HCT116 (cell line): Measurements from ENCODE around the gene MOV10L1. TPM values are rescaled to one million over a fixed set of nuclear protein-coding genes. Genes with fewer than 3 reads are reported as not detected.

Source experiments
- ATAC-seq: fragments of 200-7000 bp; cut with Tn5 transposase; 2 replicates; pipeline ENCODE4 v1.9.1; 2020; ENCODE audit warnings: mild to moderate bottlenecking, moderate library complexity
- BruUV-seq: library from RNA; stranded (reverse); fragments of 400-500 nt; replicated peaks from 2 replicates; lab custom pipeline; 2021; lab: Mats Ljungman, UMichigan
- CTCF ChIA-PET: fragments of 300-600 bp; sonication (Branson Sonifier 250); formaldehyde crosslinking; loops from one replicate; lab custom pipeline; 2021; ENCODE audit warnings: antibody characterized with exemption; lab: Charles Lee
- POLR2A ChIA-PET: fragments of 300-600, 350-600 bp; sonication (Branson Sonifier 250); formaldehyde crosslinking; loops from one replicate; lab custom pipeline; 2021; ENCODE audit warnings: antibody characterized with exemption; lab: Charles Lee
- RAD21 ChIA-PET, 2 experiments: fragments of 300-600 bp; sonication (Branson Sonifier 250); formaldehyde crosslinking; loops; one replicate each; lab custom pipeline; 2023; ENCODE audit warnings: low total read pairs in 2 of 2; ENCODE audit not compliant: uncharacterized antibody in 2 of 2, unreplicated experiment in 2 of 2, low non-redundant PET in 1 of 2; lab: Charles Lee
- DNase-seq: peaks from one replicate; pipeline ENCODE4 v3.0.0-alpha.2; 2010; ENCODE audit warnings: low read depth, low spot score
- H2AFZ ChIP-seq: fragments of 200-600 bp; shearing (Covaris generic), sonication (generic); 2 replicates; pipeline ENCODE4 v1.6.1; 2017; ENCODE audit warnings: low read depth, mixed run types, mixed read lengths, antibody characterized with exemption, low read length; ENCODE audit not compliant: poor library complexity, severe bottlenecking
- H3K27ac ChIP-seq: 2 replicates; pipeline ENCODE4 v1.5.1; 2012; ENCODE audit warnings: low read depth, low read length
- H3K27me3 ChIP-seq: fragments of 200-600 bp; sonication (generic); 2 replicates; pipeline ENCODE4 v1.6.1; 2016; ENCODE audit warnings: mixed run types, low read length, mixed read lengths; ENCODE audit not compliant: insufficient read depth
- H3K36me3 ChIP-seq, 2 experiments: fragments of 200-500 bp in 1 of 2; fragments of 200-600 bp in 1 of 2; sonication (Bioruptor generic) in 1 of 2; sonication (generic) in 1 of 2; 2 replicates each; pipeline versions ENCODE4 v1.5.1 to v1.6.1; 2014 to 2016; ENCODE audit warnings: low read length in 2 of 2, inconsistent platforms in 1 of 2, mixed read lengths in 1 of 2, mixed run types in 1 of 2; ENCODE audit not compliant: insufficient read depth in 2 of 2, control insufficient read depth in 1 of 2
- H3K4me1 ChIP-seq, 2 experiments: fragments of 200-600 bp in 1 of 2; sonication (generic) in 1 of 2; 2 replicates each; pipeline versions ENCODE4 v1.5.1 to v1.6.1; 2012 to 2017; ENCODE audit warnings: low read length in 2 of 2, inconsistent platforms in 1 of 2, mild to moderate bottlenecking in 1 of 2, mixed read lengths in 1 of 2, mixed run types in 1 of 2, moderate library complexity in 1 of 2; ENCODE audit not compliant: insufficient read depth in 2 of 2, control insufficient read depth in 1 of 2
- H3K4me2 ChIP-seq: fragments of 200-600 bp; sonication (generic); 2 replicates; pipeline ENCODE4 v1.6.1; 2017; ENCODE audit warnings: mixed run types, low read length, mixed read lengths
- H3K4me3 ChIP-seq, 2 experiments: fragments of 200-600 bp in 1 of 2; sonication (generic) in 1 of 2; replicated peaks in 1 of 2; 2 replicates each; pipeline ENCODE4 v1.5.1; 2011 to 2016; ENCODE audit warnings: low read length in 2 of 2, control low read depth in 1 of 2, low read depth in 1 of 2, mild to moderate bottlenecking in 1 of 2, mixed read lengths in 1 of 2, mixed run types in 1 of 2
- H3K79me2 ChIP-seq: fragments of 200-600 bp; sonication (generic); 2 replicates; pipeline ENCODE4 v1.6.1; 2017; ENCODE audit warnings: mild to moderate bottlenecking, mixed run types, low read length, moderate library complexity, mixed read lengths; ENCODE audit not compliant: insufficient read depth
- H3K9ac ChIP-seq: fragments of 200-600 bp; sonication (generic); 2 replicates; pipeline ENCODE4 v1.6.1; 2016; ENCODE audit warnings: low read length, mixed read lengths
- H3K9me2 ChIP-seq: fragments of 200-600 bp; sonication (generic), shearing (Covaris generic); 2 replicates; pipeline ENCODE4 v1.6.1; 2017; ENCODE audit warnings: mixed run types, mild to moderate bottlenecking, moderate library complexity; ENCODE audit not compliant: insufficient read depth
- H3K9me3 ChIP-seq, 2 experiments: fragments of 200-500 bp in 1 of 2; fragments of 200-600 bp in 1 of 2; sonication (Bioruptor generic) in 1 of 2; sonication (generic) in 1 of 2; 2 replicates each; pipeline ENCODE4 v1.6.1; 2014 to 2017; ENCODE audit warnings: low read length in 2 of 2, mixed read lengths in 2 of 2, inconsistent platforms in 1 of 2, low read depth in 1 of 2, mild to moderate bottlenecking in 1 of 2, mixed run types in 1 of 2, moderate library complexity in 1 of 2; ENCODE audit not compliant: control insufficient read depth in 1 of 2, insufficient read depth in 1 of 2
- H4K20me1 ChIP-seq: fragments of 200-600 bp; sonication (generic), shearing (Covaris generic); 2 replicates; pipeline ENCODE4 v1.6.1; 2017; ENCODE audit warnings: mixed run types, mild to moderate bottlenecking, moderate library complexity; ENCODE audit not compliant: insufficient read depth
- CEBPB ChIP-seq: IDR thresholded peaks from 2 replicates; pipeline ENCODE4 v1.6.1; 2012; ENCODE audit warnings: low read depth
- CTCF ChIP-seq, 3 experiments: fragments of 200-600 bp in 1 of 3; sonication (generic) in 1 of 3; IDR thresholded peaks in 2 of 3; conservative IDR thresholded peaks in 1 of 3; 2 replicates each; pipeline ENCODE4 v1.5.1; 2012 to 2017; ENCODE audit warnings: low read depth in 2 of 3, low read length in 2 of 3, antibody characterized with exemption in 1 of 3, borderline replicate concordance in 1 of 3, control low read depth in 1 of 3, mild to moderate bottlenecking in 1 of 3, mixed read lengths in 1 of 3, mixed run types in 1 of 3, moderate library complexity in 1 of 3; ENCODE audit not compliant: insufficient read depth in 1 of 3
- EGR1 ChIP-seq: IDR thresholded peaks from 2 replicates; pipeline ENCODE4 v1.6.1; 2012; ENCODE audit warnings: low read depth
- ELF1 ChIP-seq: IDR thresholded peaks from 2 replicates; pipeline ENCODE4 v1.6.1; 2012; ENCODE audit warnings: low read depth, borderline replicate concordance
- EZH2 ChIP-seq: fragments of 200-600 bp; sonication (generic); IDR thresholded peaks from 2 replicates; pipeline ENCODE4 v1.6.1; 2017; ENCODE audit warnings: antibody characterized with exemption, mixed run types
- JUND ChIP-seq: IDR thresholded peaks from 2 replicates; pipeline ENCODE4 v1.6.1; 2012
- MAX ChIP-seq: IDR thresholded peaks from 2 replicates; pipeline ENCODE4 v1.6.1; 2012
- POLR2A ChIP-seq: IDR thresholded peaks from 2 replicates; pipeline ENCODE4 v1.7.0; 2011; ENCODE audit warnings: borderline replicate concordance; ENCODE audit not compliant: insufficient read depth, insufficient read length; ENCODE audit errors: extremely low read depth
- POLR2AphosphoS5 ChIP-seq: IDR thresholded peaks from 2 replicates; pipeline ENCODE4 v1.6.1; 2011; ENCODE audit warnings: mild to moderate bottlenecking, low read depth, low read length, moderate library complexity
- RAD21 ChIP-seq: IDR thresholded peaks from 2 replicates; pipeline ENCODE4 v1.6.1; 2012; ENCODE audit warnings: low read depth, mild to moderate bottlenecking
- REST ChIP-seq: IDR thresholded peaks from 2 replicates; pipeline ENCODE4 v1.6.1; 2012; ENCODE audit warnings: low read depth
- SRF ChIP-seq: IDR thresholded peaks from 2 replicates; pipeline ENCODE4 v1.6.1; 2012; ENCODE audit warnings: low read depth
- TCF7L2 ChIP-seq: IDR thresholded peaks from 2 replicates; pipeline ENCODE4 v1.7.0; 2011; ENCODE audit warnings: borderline replicate concordance, inconsistent platforms; ENCODE audit not compliant: insufficient read depth, insufficient read length; ENCODE audit errors: extremely low read depth
- YY1 ChIP-seq: IDR thresholded peaks from 2 replicates; pipeline ENCODE4 v1.6.1; 2011; ENCODE audit warnings: low read length, low read depth, moderate library complexity, mild to moderate bottlenecking; ENCODE audit not compliant: insufficient replicate concordance; ENCODE audit errors: extremely low read depth
- ZFX ChIP-seq: fragments of 450-650 bp; IDR thresholded peaks from 2 replicates; pipeline ENCODE4 v1.6.1; 2017
- ZNF274 ChIP-seq: fragments of 200-500 bp; sonication (Bioruptor generic); IDR thresholded peaks from 2 replicates; pipeline ENCODE4 v1.6.1; 2014; ENCODE audit warnings: mild to moderate bottlenecking, low read depth, low read length, inconsistent platforms
- intact Hi-C: fragments of 100-400 bp; cut with micrococcal nuclease; formaldehyde crosslinking; loops from 2 replicates; pipeline ENCODE4 v1.10.0; 2022
- total RNA-seq: library from RNA; stranded (reverse); gene quantifications from one replicate; pipeline ENCODE4 v1.2.1, GENCODE V29; 2021; ENCODE audit not compliant: unreplicated experiment

MOV10L1 gene
- total RNA-seq, 1 experiment from 2014 or later = not detected

DNA sequence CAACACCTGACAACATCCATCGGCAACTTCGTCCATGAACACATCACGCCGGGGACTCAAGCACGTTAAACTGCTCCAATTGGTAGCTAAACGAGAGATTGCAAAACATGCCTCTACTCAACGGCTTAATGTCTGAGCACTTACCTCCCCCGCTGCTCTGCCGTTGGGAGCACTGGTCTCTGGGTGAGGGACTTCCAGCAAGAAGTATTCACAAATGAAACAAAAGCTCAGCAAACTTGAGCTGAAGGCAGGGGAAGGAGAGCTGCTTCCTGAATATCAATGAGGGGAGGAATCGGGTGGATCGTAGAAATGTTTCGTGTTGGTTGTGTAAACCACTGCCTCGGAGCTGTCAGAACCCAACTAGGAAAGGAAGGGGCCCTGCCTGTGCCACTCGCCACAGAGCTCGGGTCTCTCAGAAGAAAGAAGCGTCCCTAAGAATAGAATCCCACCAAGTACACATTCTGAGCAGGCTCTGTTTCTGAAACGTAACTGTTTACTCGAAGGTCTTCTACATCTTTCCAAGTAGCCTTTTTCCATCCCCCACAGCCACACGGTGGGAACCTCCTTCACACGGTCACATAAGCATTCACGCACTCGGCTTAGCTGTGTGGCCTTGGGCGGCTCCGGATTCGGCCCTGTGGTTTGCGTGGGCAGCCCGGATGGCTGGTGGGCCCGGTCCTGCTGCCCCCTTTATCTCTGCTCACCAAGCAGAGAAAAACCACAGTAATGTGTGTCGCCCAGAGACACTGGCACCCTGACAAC is 4.4 kb upstream of the MOV10L1 start, which contains the start of gene MLC1 (continued):
- TF ChIP-seq YY1 (no peak), TCF7L2 (no peak), POLR2AphosphoS5 (no peak), POLR2A (no peak), ZFX (no peak), EZH2 (no peak), RAD21 (no peak), CEBPB (no peak), SRF (no peak)

GRCh38 chr22:50086526-50086925 is 3.3 kb upstream of the MOV10L1 start:
- Histone ChIP-seq H3K27me3 (no peaks in the 10 kb centered on the region), H3K36me3 (no peaks in the 10 kb centered on the region), H3K79me2 (no peaks in the 10 kb centered on the region), H3K9me2 (no peaks in the 10 kb centered on the region), H3K4me3 (no peak overlapping the region), H2AFZ (no peak overlapping the region), H3K9me3 (peaks cover 0 to 3% of the 10 kb centered on the region in 2 experiments; a peak in 1 of 4 replicates), H3K4me1 (peaks cover 0 to 10% of the 10 kb centered on the region in 2 experiments; a peak in 3 of 4 replicates), H3K4me2 (no peak overlapping the region), H3K9ac (no peak overlapping the region), H3K27ac (no peak overlapping the region), H4K20me1 (no peaks in the 10 kb centered on the region)
- ATAC-seq (no peak), DNase-seq (no peak)
- ChIA-PET CTCF (no interaction called here), RAD21 (no interaction called here), POLR2A (no interaction called here)
- no TSS peak for BruUV-seq
- intact Hi-C loops = no loop called here
- no peak for TF ChIP-seq REST
- TF ChIP-seq ZFX = no peak
- TF ChIP-seq CTCF (IDR thresholded peaks at IDR 0.05 in 2 of 3, conservative IDR thresholded peaks at IDR 0.05 in 1 of 3; ENCODE audit: borderline replicate concordance in 1 of 3, insufficient read depth in 1 of 3, low read depth in 2 of 3, low read length in 2 of 3) = no peak
- no peak for TF ChIP-seq EGR1
- no peak for TF ChIP-seq JUND
- no peak for TF ChIP-seq RAD21
- TF ChIP-seq ELF1 = no peak
- TF ChIP-seq POLR2A = no peak
- TF ChIP-seq ZNF274 = no peak
- TF ChIP-seq EZH2 = no peak
- TF ChIP-seq POLR2AphosphoS5 = no peak
- TF ChIP-seq MAX = no peak
- no peak for TF ChIP-seq YY1
